Measurements from ENCODE around the gene CENPO.

GRCh38 chr2:24856791-24857211, 63.6 kb downstream of the CENPO start:
- TF ChIP-seq POLR2A (IDR thresholded peaks at IDR 0.05) = no peak
- TF ChIP-seq CTCF (IDR thresholded peaks at IDR 0.05) = no peak
